NCI-H2171 treated with DMSO at 0.1 percent for 48 hours (cell line): Measurements from ENCODE around the gene IGSF21.

Experiments used
- DNase-seq: peaks from one replicate; lab custom pipeline; 2025; lab: John Stamatoyannopoulos, UW

IGSF21 gene

GRCh38 chr1:18119771-18120377 is 12.3 kb downstream of the IGSF21 start:
- no peak for DNase-seq

DNA sequence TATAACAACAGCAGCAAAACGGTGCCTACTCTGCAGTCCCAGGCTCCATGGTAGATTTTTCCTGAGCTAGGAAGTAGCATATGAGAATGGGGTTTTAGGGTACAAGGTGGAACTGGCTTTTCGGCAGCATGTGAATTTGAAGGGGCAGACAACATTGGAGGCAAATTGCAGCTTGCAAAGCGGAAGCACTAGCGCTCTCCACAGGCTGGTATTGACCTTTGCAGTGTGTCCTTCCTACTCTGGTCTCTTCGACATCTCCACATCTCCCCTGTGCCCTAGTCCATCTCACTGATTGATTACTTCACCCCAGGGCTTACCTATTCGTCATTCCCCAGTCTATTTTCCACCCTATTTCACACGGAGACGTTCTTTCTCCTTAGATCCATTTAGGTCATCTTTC is 13.0 kb downstream of the IGSF21 start:
- no peak for DNase-seq

DNA sequence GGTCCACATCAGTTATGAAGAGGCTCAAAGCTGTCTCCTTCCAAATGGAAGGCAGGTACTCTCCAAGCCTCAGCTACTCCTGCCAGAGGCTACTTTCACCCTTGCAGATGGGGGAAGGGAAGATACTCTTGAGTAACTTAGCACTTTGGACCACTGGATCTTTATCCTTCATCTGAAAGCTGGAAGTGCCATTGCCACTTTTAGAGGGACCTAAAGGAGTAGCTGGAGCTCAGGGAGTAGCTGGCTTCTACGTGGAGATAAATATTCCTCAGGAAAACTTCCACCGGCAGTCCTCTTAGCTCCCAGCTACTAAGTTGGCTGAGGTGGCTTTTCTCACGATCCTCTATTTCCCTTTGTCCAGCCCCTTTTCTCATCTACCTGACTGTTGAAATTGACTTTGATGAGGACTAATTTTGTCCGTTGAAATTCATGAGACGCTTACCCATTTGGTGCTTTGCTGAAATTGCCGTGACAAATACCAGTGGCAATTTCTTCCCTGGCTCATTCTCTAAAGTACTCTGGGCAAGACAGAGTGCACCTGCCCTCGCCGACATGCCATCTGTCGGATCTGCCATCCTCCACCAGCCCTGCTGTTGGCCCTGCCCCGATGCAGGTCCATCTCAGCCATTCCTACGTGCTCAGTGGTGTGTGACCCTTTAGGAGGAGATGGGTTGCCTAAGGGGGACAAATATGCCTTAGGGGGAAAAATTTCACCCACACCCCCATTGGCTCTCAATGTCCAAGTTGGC is 13.6 kb downstream of the IGSF21 start:
- peak; percentile 61 for DNase-seq

DNA sequence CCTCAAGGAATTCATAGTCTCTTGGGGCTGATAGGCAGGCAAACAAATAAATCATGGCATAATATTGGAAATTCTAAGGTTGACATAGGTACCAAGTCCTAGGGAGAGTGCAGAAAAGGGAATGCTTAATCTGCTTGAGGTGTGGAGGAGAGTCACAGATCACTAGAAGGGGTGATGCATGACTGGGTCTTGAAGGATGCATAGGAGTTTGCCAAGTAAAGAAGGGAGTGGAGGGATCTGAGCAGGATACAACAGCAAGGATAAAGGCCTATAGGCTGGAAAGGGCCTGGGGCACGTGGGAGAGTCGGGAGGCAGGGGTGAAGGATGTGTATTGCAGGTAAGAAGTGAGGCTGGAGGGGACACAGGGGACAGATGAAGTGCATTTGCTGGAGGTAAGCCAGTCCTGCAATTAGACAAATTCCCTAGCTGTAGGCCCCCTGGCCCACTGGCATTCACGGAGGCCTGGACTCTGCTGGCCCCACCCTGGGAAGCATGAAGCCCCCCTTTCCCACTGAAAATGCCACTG is 15.9 kb downstream of the IGSF21 start:
- DNase-seq, result no peak

GRCh38 chr1:18124977-18125376 is 17.4 kb downstream of the IGSF21 start:
- no peak for DNase-seq

- peak; percentile 84 for DNase-seq
Observed at GRCh38 chr1:18126616-18127015, 19.0 kb downstream of the IGSF21 start.

DNA sequence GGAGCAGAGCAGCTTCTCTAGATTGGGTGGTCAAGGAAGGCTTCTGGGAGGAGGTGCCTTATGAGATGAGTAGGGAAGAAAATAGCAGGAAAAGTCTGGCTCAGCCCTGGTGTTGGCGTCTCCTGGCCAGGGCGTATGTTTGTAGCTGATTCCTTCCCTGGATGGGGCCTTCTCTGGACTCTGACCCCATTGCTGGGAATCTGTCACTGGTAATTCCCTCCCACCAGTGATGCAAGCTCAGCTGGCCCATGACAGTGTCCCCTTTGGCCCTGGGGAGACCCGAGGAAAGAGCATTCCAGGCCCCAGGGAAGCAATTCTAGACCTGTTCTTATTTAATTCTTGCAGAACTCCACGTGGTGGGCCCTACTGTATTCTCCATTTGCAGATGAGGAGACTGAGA is 20.7 kb downstream of the IGSF21 start:
- no peak for DNase-seq

- no peak for DNase-seq
Observed at GRCh38 chr1:18130356-18130755, 22.8 kb downstream of the IGSF21 start.

- no peak for DNase-seq
Observed at GRCh38 chr1:18132022-18132710, 24.6 kb downstream of the IGSF21 start.

DNA sequence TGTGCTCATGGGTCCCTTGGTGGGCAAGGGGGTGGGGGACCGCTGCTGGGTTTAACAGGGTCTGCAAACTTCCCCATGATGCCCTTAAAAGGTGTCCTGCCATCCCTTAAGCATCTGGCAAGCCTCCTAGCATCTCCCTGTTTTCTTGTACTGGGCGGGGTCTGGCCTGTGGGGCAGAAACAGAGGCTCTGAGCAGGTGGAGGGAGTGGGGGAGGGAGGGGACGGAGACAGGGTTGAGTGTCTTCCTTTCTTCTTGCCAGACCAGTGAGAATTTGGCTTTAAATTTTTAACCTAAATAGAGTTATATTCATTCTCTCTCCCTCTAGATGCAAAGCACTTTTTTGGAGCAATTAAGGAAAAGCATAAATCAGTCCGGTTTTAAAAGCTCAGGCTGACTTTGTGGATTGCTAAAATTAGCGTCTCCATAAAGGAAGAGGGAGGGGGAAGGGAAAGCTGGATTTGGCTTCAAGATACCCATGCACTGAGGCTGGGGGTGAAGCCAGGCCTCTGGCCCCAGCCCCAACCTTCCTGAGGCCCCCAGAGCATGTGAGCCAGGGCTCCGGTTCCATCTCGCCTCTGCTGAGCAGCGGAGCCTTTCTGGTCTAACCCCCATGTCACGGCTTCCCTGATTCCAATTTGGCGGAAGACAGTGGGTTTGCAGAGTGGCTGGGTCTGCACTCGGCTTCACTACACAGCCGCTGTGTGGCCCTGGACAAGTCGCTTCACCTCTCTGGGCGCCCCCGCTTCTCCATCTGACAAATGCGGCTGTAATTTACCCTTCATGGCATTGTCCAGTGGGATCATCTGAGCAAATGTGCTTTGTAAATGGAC is 25.3 kb downstream of the IGSF21 start:
- no peak for DNase-seq

DNA sequence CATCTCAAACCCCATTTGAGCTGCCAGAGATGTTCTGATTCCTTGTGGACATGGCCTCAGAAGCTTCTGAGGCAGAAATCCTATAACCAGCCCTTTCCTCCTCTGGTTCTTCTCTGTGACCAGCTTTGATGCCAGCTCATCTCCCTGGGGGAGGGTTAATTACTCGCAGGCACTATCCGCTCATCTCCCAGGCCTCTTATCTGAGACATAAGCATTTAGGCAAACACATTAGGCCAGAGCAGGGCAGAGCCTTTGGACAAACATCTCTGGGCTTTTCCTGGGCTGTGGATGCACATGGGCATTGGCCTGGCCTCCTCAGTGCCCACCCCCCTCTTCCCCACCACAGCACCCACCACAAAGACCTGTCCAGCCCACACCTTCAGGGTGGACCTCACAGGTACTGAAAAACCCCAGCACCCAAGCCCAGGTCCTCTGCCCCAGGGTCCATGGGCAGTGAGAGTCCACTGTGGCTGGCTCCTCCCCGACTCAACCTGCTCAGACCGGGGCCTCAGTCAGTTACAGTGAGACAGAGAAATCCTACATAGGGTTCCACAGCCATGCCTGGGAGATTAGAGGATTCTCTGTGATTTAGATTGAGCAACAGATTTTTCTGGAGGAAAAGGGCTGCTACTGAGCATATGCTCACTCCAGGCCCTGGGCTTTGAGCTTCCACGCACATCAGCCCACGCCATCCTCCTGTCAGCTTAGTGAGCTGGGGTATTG is 26.9 kb downstream of the IGSF21 start:
- no peak for DNase-seq

GRCh38 chr1:18137759-18138345 is 30.3 kb downstream of the IGSF21 start:
- DNase-seq, result no peak

DNA sequence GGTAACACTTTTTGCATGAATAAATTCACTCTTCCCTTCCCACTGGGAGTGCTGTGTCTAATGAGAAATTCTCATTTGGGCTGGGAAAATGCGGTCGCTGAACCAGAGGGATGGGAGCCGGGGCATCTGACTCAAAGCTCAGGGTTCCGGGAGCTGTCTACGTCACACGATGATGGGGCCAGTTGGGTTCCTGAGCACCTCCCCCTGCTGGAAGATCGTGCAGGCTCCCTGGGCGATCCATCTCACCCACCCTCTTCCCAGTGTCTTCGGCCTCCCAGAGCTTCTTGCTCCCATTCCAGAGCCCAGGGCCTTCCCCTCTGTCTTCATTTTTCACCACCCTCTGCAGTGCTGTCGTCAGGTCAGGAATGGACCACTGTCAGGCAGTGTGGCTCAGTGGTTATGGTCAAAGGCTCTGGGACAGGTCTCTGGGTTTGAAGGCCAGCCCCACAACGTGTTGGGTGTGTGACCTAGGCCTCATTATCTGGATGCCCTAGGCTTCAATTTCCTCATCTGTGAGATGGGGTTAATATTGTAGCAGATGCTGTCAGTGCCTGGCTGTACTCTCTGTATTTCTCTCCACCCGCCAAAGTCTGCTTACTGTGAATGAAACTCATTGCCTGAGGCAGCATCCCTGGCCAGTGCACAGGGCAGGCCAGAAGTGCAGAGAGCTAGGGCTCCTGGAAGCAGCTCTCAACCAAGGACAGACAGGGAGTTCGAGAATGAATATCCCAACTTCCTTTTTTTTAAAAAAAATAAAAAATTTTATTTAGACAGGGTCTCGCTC is 31.8 kb downstream of the IGSF21 start:
- no peak for DNase-seq

- no peak for DNase-seq
Observed at GRCh38 chr1:18140411-18140810, 32.8 kb downstream of the IGSF21 start.

GRCh38 chr1:18141661-18142060 is 34.1 kb downstream of the IGSF21 start:
- no peak for DNase-seq

- DNase-seq, result no peak
Observed at GRCh38 chr1:18142471-18142870, 34.9 kb downstream of the IGSF21 start.

GRCh38 chr1:18142969-18143368 is 35.4 kb downstream of the IGSF21 start:
- DNase-seq, result no peak

DNA sequence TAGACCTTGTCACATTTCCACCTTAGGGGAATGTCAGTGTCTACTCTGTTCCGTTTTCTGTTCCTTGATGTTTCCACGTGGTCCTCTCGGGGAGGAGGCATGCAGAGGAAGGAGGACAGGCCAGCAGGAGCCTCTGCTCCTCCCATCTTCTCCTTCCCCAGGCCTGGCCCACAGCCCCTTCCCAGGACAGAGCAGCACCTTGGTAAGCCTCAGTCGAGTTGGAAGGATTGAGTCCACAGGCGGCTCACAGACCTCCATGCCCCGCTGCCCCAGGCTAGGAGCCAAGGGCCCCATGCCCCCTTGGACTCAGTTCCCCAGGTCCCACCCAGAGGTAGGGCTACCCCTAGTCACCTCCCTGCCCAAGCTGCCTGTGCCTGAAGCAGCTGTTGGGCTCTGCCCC is 36.5 kb downstream of the IGSF21 start:
- DNase-seq, result no peak

DNA sequence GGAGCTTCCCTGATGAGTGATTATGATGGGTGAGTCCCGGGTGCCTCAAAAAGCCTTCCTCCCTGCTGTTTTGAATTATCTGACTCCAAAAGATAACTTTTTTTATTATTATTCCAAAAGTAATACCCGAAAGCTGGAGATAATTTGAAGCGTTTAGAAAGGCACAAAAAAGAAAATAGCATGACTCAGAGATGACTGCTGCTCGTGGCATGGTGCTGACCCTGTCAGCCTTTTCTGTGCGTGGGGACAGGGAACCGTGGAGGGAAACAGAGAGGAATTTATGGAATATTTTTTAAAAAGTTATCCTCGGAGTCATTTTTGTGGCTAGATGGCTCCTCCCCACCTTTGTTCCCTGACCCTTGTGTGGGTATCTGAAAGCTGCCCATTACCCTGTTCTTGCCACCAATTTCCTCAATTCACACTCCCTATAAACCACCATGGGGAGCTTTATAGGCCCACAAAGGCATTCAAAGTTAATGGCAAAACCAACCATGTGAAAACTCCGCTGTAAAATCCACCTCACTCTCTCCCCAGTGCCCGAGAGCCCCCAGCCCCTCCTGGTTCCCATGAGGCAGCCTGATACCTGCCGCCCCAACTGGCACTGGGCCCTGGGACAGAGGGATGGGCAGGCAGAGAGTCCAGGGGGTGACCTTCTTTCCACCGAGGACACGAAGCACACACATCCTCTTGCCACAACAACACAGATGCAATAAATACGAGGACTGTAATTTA is 37.5 kb downstream of the IGSF21 start:
- DNase-seq, result no peak
